GM19099 (cell line): ENCODE measurements around the gene CXorf51A.
"Not testable (repeated sequence)": the region's sequence is repeated elsewhere in the genome, so short reads cannot be mapped to it uniquely, and the experiment has no call there.

Source experiments
- POLR2A ChIP-seq: IDR thresholded peaks from 3 replicates; pipeline ENCODE4 v1.6.1; 2011; ENCODE audit warnings: low read depth; ENCODE audit not compliant: insufficient read length; ENCODE audit errors: extremely low read depth

CXorf51A gene

GRCh38 chrX:146814644-146815043, at the start of gene CXorf51A:
TSS of gene CXorf51A (minus strand) at chrX:146814744. CDS start at chrX:146814723, 21 bp downstream.
- not testable (repeated sequence) for TF ChIP-seq POLR2A

- TF ChIP-seq POLR2A: no peak
Observed at GRCh38 chrX:146863566-146863965, 49.0 kb upstream of the CXorf51A start.

GRCh38 chrX:146854281-146854680, 39.7 kb upstream of the CXorf51A start:
- TF ChIP-seq POLR2A: no peak

- no peak for TF ChIP-seq POLR2A
Observed at GRCh38 chrX:146831994-146832393, 17.4 kb upstream of the CXorf51A start.

GRCh38 chrX:146809471-146809870, 5.1 kb downstream of the CXorf51A start, which contains the start of gene CXorf51B:
TSS of gene CXorf51B (plus strand) at chrX:146809771. CDS start at chrX:146809792, 21 bp downstream.
- not testable (repeated sequence) for TF ChIP-seq POLR2A
